ENCODE data around the gene PCSK5.
"Not testable (repeated sequence)": the region's sequence is repeated elsewhere in the genome, so short reads cannot be mapped to it uniquely, and the experiment has no call there.

Gene PCSK5

GRCh38 chr9:76037587-76038225, 147.2 kb downstream of the PCSK5 start:
- ATAC-seq (replicated peaks; ENCODE audit: extremely low read depth, poor library complexity, severe bottlenecking) = no peak
- H3K27ac Mint-ChIP-seq (ENCODE audit: low read depth) = no peak overlapping the region
- no peaks in the 10 kb centered on the region for H3K36me3 Mint-ChIP-seq (ENCODE audit: insufficient read depth)

GRCh38 chr9:76038431-76038830, 148.0 kb downstream of the PCSK5 start:
- Mint-ChIP-seq H3K27me3 (no peaks in the 10 kb centered on the region), H3K4me1 (no peaks in the 10 kb centered on the region), H3K4me3 (no peak overlapping the region), H3K27ac (ENCODE audit: low read depth) (no peak overlapping the region), H3K9me3 (peaks cover 5% of the 10 kb centered on the region), H3K36me3 (ENCODE audit: insufficient read depth) (no peaks in the 10 kb centered on the region)
- ATAC-seq (replicated peaks; ENCODE audit: extremely low read depth, poor library complexity, severe bottlenecking) = no peak
- DNase-seq (ENCODE audit: low spot score in 2 of 2) = no peak

More at GRCh38 chr9:76037587-76038225, 147.2 kb downstream of the PCSK5 start:
- H3K4me1 Mint-ChIP-seq = no peaks in the 10 kb centered on the region
- peaks cover 5% of the 10 kb centered on the region for H3K9me3 Mint-ChIP-seq
- no peaks in the 10 kb centered on the region for H3K27me3 Mint-ChIP-seq
- DNase-seq (ENCODE audit: low spot score in 2 of 2) = no peak
- no peak overlapping the region for H3K4me3 Mint-ChIP-seq

- ATAC-seq (replicated peaks; ENCODE audit: extremely low read depth, poor library complexity, severe bottlenecking) (no peak), DNase-seq (ENCODE audit: low spot score in 2 of 2) (no peak)
- no peak overlapping the region for H3K27ac Mint-ChIP-seq (ENCODE audit: low read depth)
- peaks cover 5% of the 10 kb centered on the region for H3K9me3 Mint-ChIP-seq
- no peaks in the 10 kb centered on the region for H3K4me1 Mint-ChIP-seq
- H3K4me3 Mint-ChIP-seq = no peak overlapping the region
- H3K36me3 Mint-ChIP-seq (ENCODE audit: insufficient read depth) = no peaks in the 10 kb centered on the region
- no peaks in the 10 kb centered on the region for H3K27me3 Mint-ChIP-seq
Observed at GRCh38 chr9:76044266-76044819, 153.9 kb downstream of the PCSK5 start.

- ATAC-seq (replicated peaks; ENCODE audit: extremely low read depth, poor library complexity, severe bottlenecking) (no peak), DNase-seq (ENCODE audit: low spot score in 2 of 2) (no peak)
- H3K36me3 Mint-ChIP-seq (ENCODE audit: insufficient read depth) = no peaks in the 10 kb centered on the region
- H3K4me3 Mint-ChIP-seq = no peak overlapping the region
- H3K9me3 Mint-ChIP-seq = peaks cover 3% of the 10 kb centered on the region
- H3K4me1 Mint-ChIP-seq = no peaks in the 10 kb centered on the region
- no peaks in the 10 kb centered on the region for H3K27me3 Mint-ChIP-seq
- no peak overlapping the region for H3K27ac Mint-ChIP-seq (ENCODE audit: low read depth)
Observed at GRCh38 chr9:76045221-76045620, 154.7 kb downstream of the PCSK5 start.

GRCh38 chr9:76049341-76049740, 158.9 kb downstream of the PCSK5 start:
- H3K4me3 Mint-ChIP-seq = no peak overlapping the region
- ATAC-seq (replicated peaks; ENCODE audit: extremely low read depth, poor library complexity, severe bottlenecking) = no peak
- H3K36me3 Mint-ChIP-seq (ENCODE audit: insufficient read depth) = no peaks in the 10 kb centered on the region
- no peaks in the 10 kb centered on the region for H3K4me1 Mint-ChIP-seq
- peaks cover 6% of the 10 kb centered on the region for H3K9me3 Mint-ChIP-seq
- no peak overlapping the region for H3K27ac Mint-ChIP-seq (ENCODE audit: low read depth)
- DNase-seq (ENCODE audit: low spot score in 2 of 2) = no peak
- H3K27me3 Mint-ChIP-seq = no peaks in the 10 kb centered on the region

- no peaks in the 10 kb centered on the region for H3K36me3 Mint-ChIP-seq (ENCODE audit: insufficient read depth)
- H3K4me1 Mint-ChIP-seq = peaks cover 3% of the 10 kb centered on the region
- H3K9me3 Mint-ChIP-seq = peaks cover 9% of the 10 kb centered on the region
- no peaks in the 10 kb centered on the region for H3K27me3 Mint-ChIP-seq
- ATAC-seq (replicated peaks; ENCODE audit: extremely low read depth, poor library complexity, severe bottlenecking) (no peak), DNase-seq (ENCODE audit: low spot score in 2 of 2) (no peak)
- H3K4me3 Mint-ChIP-seq = no peak overlapping the region
- no peak overlapping the region for H3K27ac Mint-ChIP-seq (ENCODE audit: low read depth)
Observed at GRCh38 chr9:76067696-76068095, 177.2 kb downstream of the PCSK5 start.

- no peak overlapping the region for H3K27ac Mint-ChIP-seq (ENCODE audit: low read depth)
- H3K9me3 Mint-ChIP-seq = peaks cover 6% of the 10 kb centered on the region
- H3K4me1 Mint-ChIP-seq = no peaks in the 10 kb centered on the region
- H3K27me3 Mint-ChIP-seq = no peaks in the 10 kb centered on the region
- ATAC-seq (replicated peaks; ENCODE audit: extremely low read depth, poor library complexity, severe bottlenecking) = no peak
- DNase-seq (ENCODE audit: low spot score in 2 of 2) = no peak
- no peaks in the 10 kb centered on the region for H3K36me3 Mint-ChIP-seq (ENCODE audit: insufficient read depth)
- no peak overlapping the region for H3K4me3 Mint-ChIP-seq
Observed at GRCh38 chr9:76077537-76077936, 187.1 kb downstream of the PCSK5 start.

- H3K9me3 Mint-ChIP-seq; H3K27me3 Mint-ChIP-seq; H3K27ac Mint-ChIP-seq (ENCODE audit: low read depth); H3K4me3 Mint-ChIP-seq; DNase-seq (ENCODE audit: low spot score in 2 of 2); H3K36me3 Mint-ChIP-seq (ENCODE audit: insufficient read depth); ATAC-seq (replicated peaks; ENCODE audit: extremely low read depth, poor library complexity, severe bottlenecking); H3K4me1 Mint-ChIP-seq: not testable (repeated sequence)
Observed at GRCh38 chr9:76081281-76081680, 190.8 kb downstream of the PCSK5 start.

GRCh38 chr9:76082057-76082456, 191.6 kb downstream of the PCSK5 start:
- ATAC-seq (replicated peaks; ENCODE audit: extremely low read depth, poor library complexity, severe bottlenecking) (no peak), DNase-seq (ENCODE audit: low spot score in 2 of 2) (no peak)
- no peaks in the 10 kb centered on the region for H3K4me1 Mint-ChIP-seq
- no peak overlapping the region for H3K27ac Mint-ChIP-seq (ENCODE audit: low read depth)
- H3K27me3 Mint-ChIP-seq = no peaks in the 10 kb centered on the region
- H3K9me3 Mint-ChIP-seq = no peaks in the 10 kb centered on the region
- H3K4me3 Mint-ChIP-seq = no peak overlapping the region
- H3K36me3 Mint-ChIP-seq (ENCODE audit: insufficient read depth) = no peaks in the 10 kb centered on the region

- no peaks in the 10 kb centered on the region for H3K27me3 Mint-ChIP-seq
Observed at GRCh38 chr9:76085596-76085995, 195.1 kb downstream of the PCSK5 start.

GRCh38 chr9:76086539-76086938, 196.1 kb downstream of the PCSK5 start:
- Mint-ChIP-seq H3K27me3 (no peaks in the 10 kb centered on the region), H3K4me3 (no peak overlapping the region), H3K27ac (ENCODE audit: low read depth) (no peak overlapping the region), H3K4me1 (no peaks in the 10 kb centered on the region), H3K36me3 (ENCODE audit: insufficient read depth) (no peaks in the 10 kb centered on the region), H3K9me3 (no peaks in the 10 kb centered on the region)
- DNase-seq (ENCODE audit: low spot score in 2 of 2) (no peak), ATAC-seq (replicated peaks; ENCODE audit: extremely low read depth, poor library complexity, severe bottlenecking) (no peak)

More at GRCh38 chr9:76085596-76085995, 195.1 kb downstream of the PCSK5 start:
- no peaks in the 10 kb centered on the region for H3K4me1 Mint-ChIP-seq
- no peaks in the 10 kb centered on the region for H3K36me3 Mint-ChIP-seq (ENCODE audit: insufficient read depth)
- no peak overlapping the region for H3K27ac Mint-ChIP-seq (ENCODE audit: low read depth)
- no peak overlapping the region for H3K4me3 Mint-ChIP-seq
- ATAC-seq (replicated peaks; ENCODE audit: extremely low read depth, poor library complexity, severe bottlenecking) (no peak), DNase-seq (ENCODE audit: low spot score in 2 of 2) (no peak)
- no peaks in the 10 kb centered on the region for H3K9me3 Mint-ChIP-seq

- ATAC-seq (replicated peaks; ENCODE audit: extremely low read depth, poor library complexity, severe bottlenecking) (no peak), DNase-seq (ENCODE audit: low spot score in 2 of 2) (no peak)
- Mint-ChIP-seq H3K4me3 (no peak overlapping the region), H3K27ac (ENCODE audit: low read depth) (no peak overlapping the region), H3K4me1 (no peaks in the 10 kb centered on the region), H3K9me3 (no peaks in the 10 kb centered on the region), H3K36me3 (ENCODE audit: insufficient read depth) (no peaks in the 10 kb centered on the region), H3K27me3 (no peaks in the 10 kb centered on the region)
Observed at GRCh38 chr9:76087976-76088375, 197.5 kb downstream of the PCSK5 start.

- Mint-ChIP-seq H3K4me1 (no peaks in the 10 kb centered on the region), H3K27ac (ENCODE audit: low read depth) (no peak overlapping the region), H3K4me3 (no peak overlapping the region), H3K36me3 (ENCODE audit: insufficient read depth) (no peaks in the 10 kb centered on the region), H3K27me3 (no peaks in the 10 kb centered on the region), H3K9me3 (no peaks in the 10 kb centered on the region)
- no peak for ATAC-seq (replicated peaks; ENCODE audit: extremely low read depth, poor library complexity, severe bottlenecking)
- no peak for DNase-seq (ENCODE audit: low spot score in 2 of 2)
Observed at GRCh38 chr9:76090330-76090729, 199.9 kb downstream of the PCSK5 start.

Data from central memory CD8-positive, alpha-beta T cell (primary cell).